ENCODE results near the gene SLC26A2.
"Not testable (repeated sequence)": the region's sequence is repeated elsewhere in the genome, so short reads cannot be mapped to it uniquely, and the experiment has no call there.

SLC26A2 gene

DNA sequence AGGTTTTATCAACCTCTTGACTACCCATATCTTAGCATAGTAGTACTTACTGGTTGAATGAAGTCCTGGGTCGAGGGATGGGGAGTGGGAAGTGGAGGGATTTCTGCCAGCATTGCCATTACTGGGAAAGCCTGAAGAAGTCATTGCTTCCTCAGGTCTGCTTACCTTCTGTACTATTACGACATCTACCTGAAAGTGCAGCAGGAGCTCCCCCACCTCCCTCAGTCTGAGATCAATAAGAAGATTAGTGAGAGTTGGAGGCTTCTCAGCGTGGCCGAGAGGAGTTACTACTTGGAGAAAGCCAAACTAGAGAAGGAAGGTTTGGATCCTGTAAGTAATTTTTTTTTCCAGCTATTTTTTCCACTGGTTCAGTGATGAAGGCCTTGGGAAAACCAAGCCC, 45.8 kb downstream of the SLC26A2 start:
- no peak for DNase-seq

GRCh38 chr5:150007050-150007449, 46.5 kb downstream of the SLC26A2 start:
- no peak for DNase-seq

DNA sequence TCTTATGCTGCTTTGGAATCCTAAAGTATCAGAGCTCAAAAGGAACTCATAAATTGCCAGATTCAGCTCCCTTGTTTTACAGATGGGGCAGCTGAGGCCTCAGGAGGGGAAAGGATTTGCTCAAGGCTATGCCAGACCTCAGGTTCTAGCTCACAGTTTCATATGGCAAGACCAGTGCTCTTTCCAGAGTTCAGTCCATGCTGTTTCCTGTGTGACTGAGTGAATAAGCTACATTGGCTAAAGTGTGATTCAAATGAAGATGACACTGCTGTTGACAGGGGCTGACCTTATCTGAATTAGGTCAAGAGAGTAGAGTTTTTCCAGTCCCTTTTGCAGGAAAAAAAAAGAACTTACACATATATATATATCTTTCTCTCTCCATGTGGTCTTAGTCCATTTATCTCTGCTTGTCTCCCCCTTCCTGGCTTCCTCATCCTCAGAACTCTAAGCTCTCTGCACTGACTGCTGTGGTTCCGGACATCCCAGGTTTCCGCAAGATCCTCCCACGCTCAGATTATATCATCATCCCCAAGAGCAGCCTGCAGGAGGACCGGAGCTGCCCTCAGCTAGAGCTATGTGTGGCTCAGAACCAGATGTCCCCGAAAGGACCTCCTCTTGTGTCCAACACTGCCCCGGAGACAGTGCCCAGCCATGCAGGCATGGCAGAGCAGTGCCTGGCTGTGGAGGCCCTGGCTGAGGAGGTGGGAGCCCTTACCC, 49.3 kb downstream of the SLC26A2 start:
- no peak for DNase-seq

DNA sequence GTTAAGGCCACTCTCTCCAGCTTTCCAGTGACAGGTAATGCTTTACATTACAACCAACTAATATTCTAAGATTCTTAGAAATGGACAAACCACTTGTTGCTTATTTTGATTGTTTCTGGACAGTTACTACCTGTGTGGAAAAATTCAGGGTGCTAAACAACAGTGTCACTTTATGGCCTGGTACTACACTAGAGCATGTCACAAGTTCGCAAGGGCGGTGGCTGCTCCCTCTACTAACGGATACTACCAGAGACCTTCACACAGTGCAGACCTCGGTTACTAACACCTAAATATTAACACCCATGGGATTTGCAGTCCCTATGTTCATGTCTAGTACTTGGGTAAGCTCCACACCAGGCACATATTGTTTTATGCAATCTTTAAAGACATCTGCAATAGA, 53.4 kb downstream of the SLC26A2 start:
- DNase-seq = no peak

DNA sequence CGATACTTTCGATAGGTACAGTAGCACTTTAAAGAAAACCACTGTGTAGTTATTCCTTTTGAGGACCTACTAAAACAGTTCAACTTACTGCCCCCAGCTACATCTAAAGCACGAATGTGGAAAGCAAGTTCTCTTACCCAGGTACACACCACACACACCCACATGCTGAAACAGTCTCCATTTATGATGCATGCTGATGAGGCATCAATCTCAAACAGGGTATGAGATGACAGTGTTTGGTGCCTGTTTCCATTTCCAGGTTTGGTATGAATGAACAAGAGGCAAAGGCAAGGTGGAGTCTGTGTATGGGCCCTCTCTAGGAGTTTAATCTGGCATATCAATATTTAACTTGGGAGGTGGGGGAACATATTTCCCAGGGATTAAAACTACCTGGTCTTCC, 53.9 kb downstream of the SLC26A2 start:
- no peak for DNase-seq

DNA sequence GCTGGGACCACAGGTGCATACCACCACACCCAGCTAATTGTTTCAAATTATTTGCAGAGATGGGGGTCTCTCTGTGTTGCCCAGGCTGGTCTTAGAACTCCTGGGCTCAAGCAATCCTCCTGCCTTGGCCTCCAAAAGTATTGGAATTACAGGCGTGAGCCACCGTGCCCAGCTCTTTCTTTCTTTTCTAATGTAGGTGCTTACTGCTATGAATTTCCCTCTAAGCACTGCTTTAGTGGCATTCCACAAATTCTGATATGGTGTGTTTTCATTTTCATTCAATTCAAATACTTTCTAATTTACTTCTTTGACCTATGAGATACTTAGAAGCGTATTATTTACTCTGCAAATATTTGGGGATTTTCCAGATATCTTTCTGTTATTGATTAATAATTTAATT, 54.9 kb downstream of the SLC26A2 start:
- DNase-seq = no peak

DNA sequence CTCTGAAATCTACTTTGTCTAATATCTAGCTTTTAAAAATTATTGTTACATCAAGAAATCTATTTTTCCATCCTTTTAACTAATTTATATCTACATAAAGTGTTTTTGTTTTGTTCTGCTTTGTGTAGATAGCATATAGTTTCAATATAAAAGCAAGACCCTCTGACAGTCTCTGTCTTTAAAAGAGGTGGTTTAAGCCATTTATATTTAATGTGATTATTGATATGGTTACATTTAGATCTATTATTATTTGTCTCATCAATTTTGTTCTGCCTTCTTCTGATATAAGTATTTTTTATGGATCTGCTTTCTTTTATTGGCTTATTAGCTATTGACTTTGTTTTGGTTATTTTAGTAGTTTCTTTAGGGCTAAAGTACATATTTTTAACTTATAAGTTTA, 56.0 kb downstream of the SLC26A2 start:
- DNase-seq = no peak

GRCh38 chr5:150017226-150018005, 56.9 kb downstream of the SLC26A2 start:
- no peak for DNase-seq

- no peak for DNase-seq
Measured at GRCh38 chr5:150020249-150020648, 59.7 kb downstream of the SLC26A2 start.

GRCh38 chr5:150021491-150022157, 61.1 kb downstream of the SLC26A2 start:
- no peak for DNase-seq

DNA sequence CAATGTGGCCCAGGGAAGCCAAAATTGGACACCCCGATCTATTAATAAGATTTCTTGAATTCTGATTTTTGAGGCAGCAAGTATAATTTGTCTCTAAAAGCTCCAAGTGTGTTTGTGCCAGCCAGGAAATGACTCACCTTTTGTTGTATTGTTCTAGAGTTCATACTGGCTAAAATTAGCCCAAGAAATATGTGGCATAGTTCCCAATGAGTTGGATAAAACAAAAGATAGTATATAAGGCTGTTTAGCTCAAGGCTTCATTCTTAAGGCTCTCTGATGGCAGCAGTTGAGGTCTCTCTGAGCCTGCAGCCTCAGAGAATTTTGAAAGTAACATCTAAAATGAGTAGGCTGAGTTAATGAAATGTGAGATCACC, 61.6 kb downstream of the SLC26A2 start:
- no peak for DNase-seq

GRCh38 chr5:150022681-150023080, 62.1 kb downstream of the SLC26A2 start:
- no peak for DNase-seq

DNA sequence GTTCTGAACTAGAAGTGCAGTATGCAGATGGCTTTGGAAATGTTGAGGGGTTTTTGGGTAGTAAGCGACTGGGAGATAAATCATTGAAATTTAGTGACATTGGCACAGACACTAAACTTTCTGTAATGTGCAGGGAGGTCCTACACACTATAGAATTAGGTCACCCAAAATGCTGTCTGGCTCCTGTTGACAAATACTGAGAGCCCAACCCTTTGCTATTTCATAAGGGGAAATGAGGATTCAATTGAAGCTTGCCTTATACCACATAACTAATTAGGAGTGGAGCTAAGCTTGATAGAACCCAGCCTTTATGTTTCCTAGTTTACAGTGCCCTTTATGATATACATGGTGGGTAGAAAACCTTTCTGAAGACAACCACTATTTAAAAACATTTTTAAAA, 62.6 kb downstream of the SLC26A2 start:
- no peak for DNase-seq

- no peak for DNase-seq
Measured at GRCh38 chr5:150024346-150024984, 63.9 kb downstream of the SLC26A2 start.

DNA sequence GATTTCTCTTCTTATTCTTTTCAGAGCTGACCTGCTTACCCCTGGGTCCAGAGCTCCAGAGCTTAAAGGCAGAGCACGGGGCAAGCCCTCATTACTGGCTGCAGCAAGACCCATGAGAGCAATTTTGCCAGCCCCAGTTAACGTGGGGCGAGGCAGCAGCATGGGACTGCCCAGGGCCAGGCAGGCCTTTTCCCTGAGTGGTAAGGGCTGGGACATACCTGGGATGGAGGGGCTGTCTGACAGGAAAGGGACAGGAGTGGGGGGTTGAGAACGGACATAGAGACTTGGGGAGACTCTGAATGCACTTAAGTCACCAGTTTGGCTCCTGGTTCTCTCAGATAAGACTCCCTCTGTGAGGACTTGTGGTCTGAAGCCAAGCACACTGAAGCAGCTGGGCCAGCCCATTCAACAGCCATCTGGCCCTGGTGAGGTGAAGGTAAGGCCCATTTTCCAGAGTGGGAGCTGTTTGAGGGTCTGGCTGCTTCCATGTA, 66.2 kb downstream of the SLC26A2 start:
- no peak for DNase-seq

GRCh38 chr5:150028047-150028446, 67.5 kb downstream of the SLC26A2 start:
- DNase-seq = not testable (repeated sequence)

- no peak for DNase-seq
Measured at GRCh38 chr5:150033334-150033733, 72.8 kb downstream of the SLC26A2 start.

GRCh38 chr5:150034662-150035061, 74.1 kb downstream of the SLC26A2 start:
- no peak for DNase-seq

GRCh38 chr5:150035139-150035895, 74.8 kb downstream of the SLC26A2 start:
- DNase-seq = no peak

- no peak for DNase-seq
Measured at GRCh38 chr5:150036513-150036912, 76.0 kb downstream of the SLC26A2 start.
